GM21526 (cell line): Measurements from ENCODE around the gene HEATR3.

Experiments used
- ATAC-seq: cut with Tn5 transposase; IDR thresholded peaks from one replicate; pipeline ENCODE4 v1.9.1; 2021; ENCODE audit warnings: moderate library complexity; ENCODE audit not compliant: unreplicated experiment, low FRiP score

HEATR3 gene

GRCh38 chr16:50050802-50051201, 15.0 kb upstream of the HEATR3 start:
- no peak for ATAC-seq

- no peak for ATAC-seq
Observed at GRCh38 chr16:50056226-50056625, 9.5 kb upstream of the HEATR3 start.

GRCh38 chr16:50058091-50058771, 7.5 kb upstream of the HEATR3 start:
- no peak for ATAC-seq

DNA sequence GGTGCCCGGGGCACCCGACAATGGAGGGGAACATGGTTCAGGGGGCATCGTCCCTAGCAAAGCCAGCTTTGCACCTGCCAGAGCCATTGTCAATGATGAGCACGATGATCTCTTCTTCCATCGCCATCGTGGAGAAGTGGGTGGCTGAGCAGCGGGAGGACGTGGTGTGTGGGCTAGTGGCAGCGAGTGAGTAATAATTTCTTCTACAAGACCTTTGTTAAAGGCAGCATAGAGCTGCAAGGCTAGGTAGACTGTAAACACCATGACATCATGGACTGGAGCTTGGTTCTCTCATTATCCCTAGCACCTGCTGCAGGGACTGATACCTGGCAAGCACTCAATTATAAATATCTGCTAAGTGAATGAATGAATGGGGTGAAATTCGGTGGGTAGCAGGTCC, 6.7 kb upstream of the HEATR3 start:
- no peak for ATAC-seq

DNA sequence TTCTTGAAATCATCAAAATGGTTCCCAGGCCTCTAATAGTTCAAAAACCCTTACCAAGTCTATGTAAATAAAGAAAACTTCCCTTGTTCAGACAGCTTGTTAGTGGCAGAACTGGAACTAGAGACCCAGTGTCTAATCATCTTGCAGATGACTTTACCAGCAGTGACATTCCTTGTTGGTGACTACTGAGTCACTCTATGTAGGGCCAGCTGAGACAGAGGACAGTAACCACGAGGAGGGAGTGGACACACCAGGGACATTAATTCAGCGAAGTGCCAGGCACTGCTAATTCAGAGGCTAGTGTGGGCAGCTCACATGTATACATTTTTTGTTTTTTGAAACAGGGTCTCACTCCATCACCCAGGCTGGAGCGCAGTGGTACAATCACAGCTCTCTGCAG, 6.1 kb upstream of the HEATR3 start:
- no peak for ATAC-seq

DNA sequence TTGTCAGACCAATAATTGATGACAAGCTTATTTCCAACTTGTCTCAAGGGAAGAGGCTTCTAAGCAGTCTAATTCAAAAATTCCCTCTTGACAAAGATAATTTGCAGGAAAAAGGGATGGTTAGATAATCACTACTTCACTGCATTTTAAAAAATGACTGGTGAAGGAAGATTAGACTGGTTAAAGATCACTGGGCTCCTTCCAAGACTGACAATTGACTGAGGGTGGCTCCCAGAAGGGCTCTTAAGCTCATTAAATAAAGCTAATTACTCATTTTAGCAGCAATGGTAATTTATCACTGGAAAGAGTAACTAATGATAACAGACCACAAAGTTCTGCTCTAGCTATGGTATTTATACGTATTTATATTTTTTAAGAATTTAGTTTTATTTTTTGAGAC, 4.4 kb upstream of the HEATR3 start:
- ATAC-seq: no peak

GRCh38 chr16:50065241-50065623, 538 bp upstream of the HEATR3 start:
- ATAC-seq: no peak

DNA sequence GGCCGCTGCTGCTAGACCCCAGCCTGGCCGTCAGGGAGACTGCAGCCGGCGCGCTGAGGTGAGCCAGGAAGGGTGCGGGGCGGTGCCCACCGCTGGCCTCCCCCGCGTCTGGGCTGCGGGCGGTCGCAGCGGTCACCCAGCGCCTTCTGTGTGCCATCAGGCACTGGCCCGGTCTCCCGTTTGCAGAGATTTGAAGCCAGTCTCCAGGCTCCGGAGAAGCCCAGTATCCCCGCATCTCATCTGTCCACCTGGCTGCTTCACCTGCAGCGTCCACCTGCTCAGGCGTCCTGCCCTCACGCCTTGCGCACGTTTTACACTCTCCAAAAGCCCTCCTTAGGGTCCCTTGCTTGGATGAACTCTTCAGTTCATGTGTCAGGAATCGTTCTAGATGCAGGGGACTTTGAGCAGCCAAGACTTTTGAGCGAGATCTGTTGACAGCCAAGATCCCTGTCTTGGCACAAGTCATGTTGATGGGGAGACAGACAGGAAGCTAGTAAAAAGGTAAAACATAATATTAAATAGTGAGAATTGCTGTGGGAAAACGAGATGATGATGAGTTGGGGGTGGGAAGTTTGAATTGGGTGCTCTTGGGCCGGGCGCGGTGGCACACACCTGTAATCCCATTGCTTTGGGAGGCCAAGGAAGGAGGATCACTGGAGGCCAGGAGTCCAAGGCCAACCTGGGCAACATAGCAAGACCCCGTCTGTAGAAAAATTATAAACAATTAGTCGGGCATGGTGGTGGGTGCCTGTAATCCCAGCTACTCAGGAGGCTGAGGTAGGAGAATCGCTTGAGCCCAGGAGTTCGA, 916 bp downstream of the HEATR3 start:
- ATAC-seq: no peak

DNA sequence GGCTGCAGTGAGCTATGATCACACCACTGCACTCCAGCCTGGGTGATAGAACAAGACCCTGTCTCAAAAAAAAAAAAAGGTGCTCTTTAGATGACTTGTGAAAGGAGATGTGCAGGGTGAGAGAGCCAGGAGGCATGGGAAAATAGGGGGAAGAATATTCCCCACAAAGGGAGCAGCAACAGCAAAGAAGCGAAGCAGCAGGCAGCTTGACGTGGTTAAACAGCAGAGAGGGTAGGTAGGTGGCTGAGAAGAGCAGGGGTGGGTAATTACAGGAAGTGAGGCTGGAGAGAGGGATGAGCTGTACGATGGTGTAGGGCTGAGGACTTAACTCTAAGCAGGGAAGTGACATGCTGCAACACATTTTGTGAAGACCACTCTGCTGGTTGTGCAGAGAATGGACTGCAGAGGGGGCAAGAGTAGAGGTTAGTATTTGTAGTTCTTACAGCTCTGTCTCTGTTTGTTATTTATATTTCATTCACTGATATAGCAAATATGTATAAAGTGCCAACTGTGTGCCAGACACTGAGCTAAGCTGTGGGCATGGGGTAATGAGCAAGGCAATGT, 1.6 kb downstream of the HEATR3 start:
- no peak for ATAC-seq

- ATAC-seq: no peak
Observed at GRCh38 chr16:50068550-50068949, 2.8 kb downstream of the HEATR3 start.

- ATAC-seq: no peak
Observed at GRCh38 chr16:50069060-50069459, 3.3 kb downstream of the HEATR3 start.

DNA sequence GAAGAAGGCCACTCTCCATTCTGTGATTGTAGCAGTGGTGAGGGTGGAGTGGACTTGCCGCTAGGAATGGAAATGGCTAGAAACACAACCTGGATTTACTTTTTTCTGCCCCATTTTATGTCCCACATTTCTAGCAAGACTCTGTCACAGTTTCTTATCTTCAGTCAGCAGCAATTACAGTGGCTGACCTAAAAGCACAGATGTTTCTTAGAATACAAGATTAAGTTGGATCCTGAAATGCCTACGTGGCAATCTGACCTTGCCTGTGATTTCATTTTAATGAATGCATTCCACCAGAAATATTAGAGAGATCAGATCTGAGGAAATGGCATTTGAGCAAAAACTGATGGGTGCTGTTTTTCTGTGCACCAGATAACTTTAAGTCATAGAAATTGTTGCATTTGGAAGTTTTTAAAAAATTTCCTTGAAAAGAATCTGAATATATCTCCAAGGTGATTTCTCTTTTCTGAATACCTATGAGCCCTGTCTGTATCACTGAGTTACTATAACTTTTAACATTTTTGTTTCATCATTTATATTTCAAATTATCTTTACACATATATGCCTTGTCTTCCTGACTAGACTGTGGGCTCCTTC, 5.4 kb downstream of the HEATR3 start:
- no peak for ATAC-seq

DNA sequence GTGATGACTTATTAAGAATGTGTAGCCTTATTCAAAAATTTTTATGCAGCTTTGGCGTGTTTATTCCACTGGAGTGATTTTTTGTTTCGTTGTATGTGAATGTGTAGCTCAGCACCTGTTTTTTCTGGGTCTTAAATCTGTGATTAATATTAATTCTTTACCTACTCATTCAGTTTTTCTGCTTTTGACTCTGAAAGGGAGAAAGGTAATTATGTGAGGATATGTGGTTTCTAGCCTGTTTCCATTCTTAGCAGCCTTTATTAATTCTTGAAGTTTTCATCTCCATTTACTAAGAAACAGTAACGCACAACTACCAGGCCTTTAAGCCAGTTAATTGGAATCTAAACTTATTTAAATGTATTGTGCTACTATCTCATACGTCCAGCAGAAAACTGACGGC, 7.0 kb downstream of the HEATR3 start:
- ATAC-seq: no peak

GRCh38 chr16:50079397-50080140, 13.8 kb downstream of the HEATR3 start:
- no peak for ATAC-seq

DNA sequence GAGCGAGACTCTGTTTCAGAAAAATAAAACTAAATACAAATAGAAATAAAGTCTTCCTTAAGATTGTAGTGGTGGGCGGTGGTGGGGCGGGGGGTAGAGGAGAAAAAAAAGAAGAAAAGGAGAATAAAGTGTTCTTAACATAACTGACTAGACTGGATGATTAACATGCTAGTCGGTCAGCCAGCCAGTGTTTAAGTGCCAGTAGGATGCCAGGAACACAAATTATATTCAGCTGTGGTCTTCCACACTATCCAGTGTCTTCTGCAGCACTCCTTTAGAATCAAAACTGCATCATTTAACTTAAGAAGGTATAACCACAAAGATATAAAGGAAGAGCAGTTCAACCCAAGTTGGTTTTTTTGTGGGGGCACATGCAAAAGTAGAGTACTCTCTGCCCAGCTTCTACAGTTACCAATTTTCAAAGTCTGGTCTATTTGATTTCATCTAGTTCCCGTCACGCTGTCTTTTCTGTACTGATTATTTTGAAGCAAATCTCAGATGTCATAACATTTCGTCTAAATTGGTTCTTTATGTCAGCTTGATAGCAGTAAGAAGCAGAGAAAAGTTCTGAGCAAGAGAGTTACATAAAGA, 15.8 kb downstream of the HEATR3 start:
- no peak for ATAC-seq

- ATAC-seq: no peak
Observed at GRCh38 chr16:50083996-50084395, 18.2 kb downstream of the HEATR3 start.

DNA sequence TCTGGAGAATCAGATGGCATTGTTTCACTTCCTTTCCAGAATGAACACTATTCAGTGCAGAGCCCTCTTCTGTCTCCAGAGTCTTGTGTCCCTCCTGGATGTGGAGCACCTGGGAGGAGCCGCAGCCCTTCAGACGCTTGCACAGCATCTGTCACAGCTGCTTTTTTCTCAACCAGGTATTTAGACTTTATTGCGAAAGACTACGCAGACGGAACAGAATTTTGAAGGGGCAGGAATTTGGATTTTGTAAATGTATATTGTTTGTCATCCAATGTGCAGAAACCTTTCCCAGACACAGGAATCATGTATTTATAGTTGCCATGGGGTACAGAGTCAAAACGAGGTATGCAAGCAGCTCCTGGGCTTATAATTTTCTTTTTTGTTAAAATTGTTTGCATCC, 20.4 kb downstream of the HEATR3 start:
- no peak for ATAC-seq

- ATAC-seq: no peak
Observed at GRCh38 chr16:50088302-50088701, 22.5 kb downstream of the HEATR3 start.

DNA sequence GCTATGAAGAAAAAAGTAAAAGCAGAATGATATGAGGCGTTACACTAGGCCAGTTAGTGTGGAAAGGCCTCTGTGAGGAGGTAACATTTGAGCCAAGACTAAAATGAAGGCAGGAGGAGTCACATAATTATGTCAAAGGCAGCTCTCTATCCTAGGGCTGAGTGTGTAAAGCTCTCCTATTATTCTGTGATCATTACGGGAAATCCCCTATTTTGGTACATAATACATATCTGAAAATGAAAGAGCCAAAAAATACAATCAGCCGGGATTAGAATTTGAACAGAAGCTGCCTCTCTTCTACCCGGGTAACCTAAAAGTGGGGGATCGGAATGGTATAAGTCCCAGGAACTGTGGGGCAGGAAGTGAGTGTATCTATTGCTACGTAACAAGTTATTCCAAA, 27.1 kb downstream of the HEATR3 start:
- ATAC-seq: no peak
